Measurements from ENCODE around the gene MTMR12. TPM values are rescaled to one million over a fixed set of nuclear protein-coding genes. Genes with fewer than 3 reads are reported as not detected.

Gene MTMR12
- total and polyA plus RNA-seq, 2 of the 13 experiments (the other 11 are each of a cell fraction or from before 2014, with no cell fraction given) = 23.4 to 36.6 TPM

GRCh38 chr5:32312595-32313332 lies at the start of gene MTMR12 (continued):
- TF ChIP-seq ZUFSP (CRISPR knock-in tag; IDR thresholded peaks at IDR 0.05; ENCODE audit: borderline replicate concordance) = no peak
- TF ChIP-seq ZNF776 (CRISPR knock-in tag; IDR thresholded peaks at IDR 0.05) = 0 out of 2 replicates have a peak, but pooled peaks have one; percentile 54
- peak; percentile 66 for TF ChIP-seq TBX2 (CRISPR knock-in tag; IDR thresholded peaks at IDR 0.05; ENCODE audit: borderline replicate concordance)
- peak; percentile 52; the same call in 1 of the 2 replicates for TF ChIP-seq KMT2B (CRISPR knock-in tag; IDR thresholded peaks at IDR 0.05)
- TF ChIP-seq YEATS2 (CRISPR knock-in tag; IDR thresholded peaks at IDR 0.05; ENCODE audit: borderline replicate concordance) = peak; percentile 53; the same call in 1 of the 2 replicates
- TF ChIP-seq CSRNP1 (CRISPR knock-in tag; IDR thresholded peaks at IDR 0.05) = no peak; the same call in 1 of the 2 replicates
- no peak for TF ChIP-seq PHF5A (CRISPR knock-in tag; IDR thresholded peaks at IDR 0.05; ENCODE audit: low read depth, unreplicated experiment)
- TF ChIP-seq JDP2 (CRISPR knock-in tag; IDR thresholded peaks at IDR 0.05; ENCODE audit: borderline replicate concordance) = no peak
- 0 out of 2 replicates have a peak, but pooled peaks have one; percentile 51 for TF ChIP-seq ERF (CRISPR knock-in tag; IDR thresholded peaks at IDR 0.05)
- peak; percentile 84 for TF ChIP-seq HOMEZ (CRISPR knock-in tag; IDR thresholded peaks at IDR 0.05; ENCODE audit: low read depth)
- TF ChIP-seq ZSCAN31 (CRISPR knock-in tag; IDR thresholded peaks at IDR 0.05; ENCODE audit: low read depth) = peak; percentile 85
- peak; percentile 34; the same call in 1 of the 2 replicates for TF ChIP-seq ZNF205 (CRISPR knock-in tag; IDR thresholded peaks at IDR 0.05)
- 0 out of 2 replicates have a peak, but pooled peaks have one; percentile 69 for TF ChIP-seq DNMT1 (CRISPR knock-in tag; IDR thresholded peaks at IDR 0.05)
- TF ChIP-seq CENPBD1 (CRISPR knock-in tag; IDR thresholded peaks at IDR 0.05; ENCODE audit: borderline replicate concordance, low read depth) = no peak
- peak; percentile 71; the same call in 1 of the 2 replicates for TF ChIP-seq RFXANK (CRISPR knock-in tag; IDR thresholded peaks at IDR 0.05)
- TF ChIP-seq ZNF563 (CRISPR knock-in tag; IDR thresholded peaks at IDR 0.05) = peak; percentile 70; the same call in 1 of the 2 replicates
- peak; percentile 81; the same call in 1 of the 2 replicates for TF ChIP-seq SP5 (CRISPR knock-in tag; IDR thresholded peaks at IDR 0.05; ENCODE audit: borderline replicate concordance, low read depth)
- no peak for TF ChIP-seq SMC3 (IDR thresholded peaks at IDR 0.05; ENCODE audit: low read length)
- peak; percentile 17 for TF ChIP-seq SKI (IDR thresholded peaks at IDR 0.05; ENCODE audit: partially characterized antibody)
- peak; percentile 70; the same call in 1 of the 2 replicates for TF ChIP-seq IRX3 (CRISPR knock-in tag; IDR thresholded peaks at IDR 0.05; ENCODE audit: borderline replicate concordance, low read depth)
- no peak for TF ChIP-seq ZNF30 (CRISPR knock-in tag; IDR thresholded peaks at IDR 0.05)
- TF ChIP-seq ZNF556 (CRISPR knock-in tag; IDR thresholded peaks at IDR 0.05; ENCODE audit: borderline replicate concordance) = peak; percentile 72; the same call in 1 of the 2 replicates
- no peak for TF ChIP-seq HOXA9 (CRISPR knock-in tag; IDR thresholded peaks at IDR 0.05; ENCODE audit: borderline replicate concordance)
- TF ChIP-seq PHF8 (CRISPR knock-in tag; IDR thresholded peaks at IDR 0.05) = peak; percentile 66
- no peak for TF ChIP-seq TCF7 (IDR thresholded peaks at IDR 0.05; ENCODE audit: low read depth)
- no peak for TF ChIP-seq ZNF589 (CRISPR knock-in tag; conservative IDR thresholded peaks at IDR 0.05)

Measured in HepG2 (cell line).